ENCODE results near the gene SWT1. TPM values are rescaled to one million over a fixed set of nuclear protein-coding genes. Genes with fewer than 3 reads are reported as not detected.
A peak's percentile ranks its signal among the peaks of the same experiment; 100 is the strongest.

The SWT1 gene
- total RNA-seq, 1 donor from 2014 or later = 13.3 TPM

DNA sequence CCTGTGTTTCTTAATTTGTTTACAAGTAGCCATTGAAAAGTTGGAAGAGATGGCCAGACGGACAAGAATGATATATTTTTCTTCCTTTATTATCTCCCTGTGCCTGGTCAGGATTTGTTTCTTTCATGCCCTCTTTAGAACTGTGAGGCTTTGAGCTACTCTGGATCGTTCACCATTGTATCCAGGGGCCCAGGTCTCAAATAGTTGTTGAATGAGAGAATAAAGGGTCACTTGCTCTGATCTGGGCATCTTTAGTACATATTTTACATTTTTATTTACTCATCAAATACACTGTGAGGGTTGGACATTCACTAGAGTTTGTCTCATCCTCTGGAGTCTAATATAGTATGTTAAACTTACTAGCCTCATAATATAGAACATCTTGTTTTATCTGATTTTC is 111.4 kb downstream of the SWT1 start:
- intact Hi-C loops (cut with DNase I) = no loop called here
- ATAC-seq = no peak
- DNase-seq (ENCODE audit: low spot score) = no peak

GRCh38 chr1:185271921-185272320 is 115.0 kb downstream of the SWT1 start:
- intact Hi-C loops (cut with DNase I) = no loop called here
- no peak for ATAC-seq
- DNase-seq (ENCODE audit: low spot score) = no peak

DNA sequence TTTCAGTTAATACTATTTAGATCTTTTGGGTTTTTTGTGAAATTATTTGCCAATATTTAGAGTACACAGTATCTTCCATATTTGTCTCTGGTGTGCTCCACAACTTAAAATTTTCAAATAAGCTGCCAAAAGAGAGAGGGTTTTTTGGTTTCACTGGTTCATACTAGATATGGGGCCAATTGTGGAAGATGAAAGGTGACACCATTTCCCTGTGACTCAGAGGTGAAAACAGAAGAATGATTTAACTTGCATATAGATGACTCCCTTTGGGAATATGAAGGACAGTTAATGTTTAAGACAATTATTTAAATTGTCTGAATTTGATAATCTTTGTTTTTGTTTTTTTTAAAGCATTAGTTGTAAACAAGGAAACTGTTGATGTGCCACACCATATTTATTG is 122.6 kb downstream of the SWT1 start:
- intact Hi-C loops (cut with DNase I) = no loop called here
- ATAC-seq = no peak
- no peak for DNase-seq (ENCODE audit: low spot score)

- ATAC-seq (no peak), DNase-seq (ENCODE audit: low spot score) (no peak)
- intact Hi-C loops (cut with DNase I) = no loop called here
Measured at GRCh38 chr1:185280589-185280988, 123.6 kb downstream of the SWT1 start.

DNA sequence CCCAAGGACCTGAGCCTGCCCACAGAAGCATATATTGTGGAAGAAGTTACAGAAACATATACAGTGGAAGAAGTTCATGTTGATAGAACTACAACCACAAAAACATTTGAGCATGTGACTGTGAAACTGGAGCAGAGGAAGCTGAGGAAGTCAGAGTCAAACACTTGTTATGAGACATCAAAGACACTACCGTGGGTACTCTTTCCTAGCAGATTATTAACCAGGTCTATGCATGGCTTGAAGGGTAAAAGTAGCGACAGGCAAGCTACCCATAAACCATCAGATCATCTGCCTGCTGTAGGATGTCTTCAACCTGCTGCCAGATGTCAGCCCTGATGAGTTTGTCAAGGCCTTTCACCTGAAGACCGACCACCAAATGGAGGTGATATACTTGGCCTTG is 124.3 kb downstream of the SWT1 start:
- DNase-seq (ENCODE audit: low spot score) (no peak), ATAC-seq (no peak)
- intact Hi-C loops (cut with DNase I) = no loop called here

DNA sequence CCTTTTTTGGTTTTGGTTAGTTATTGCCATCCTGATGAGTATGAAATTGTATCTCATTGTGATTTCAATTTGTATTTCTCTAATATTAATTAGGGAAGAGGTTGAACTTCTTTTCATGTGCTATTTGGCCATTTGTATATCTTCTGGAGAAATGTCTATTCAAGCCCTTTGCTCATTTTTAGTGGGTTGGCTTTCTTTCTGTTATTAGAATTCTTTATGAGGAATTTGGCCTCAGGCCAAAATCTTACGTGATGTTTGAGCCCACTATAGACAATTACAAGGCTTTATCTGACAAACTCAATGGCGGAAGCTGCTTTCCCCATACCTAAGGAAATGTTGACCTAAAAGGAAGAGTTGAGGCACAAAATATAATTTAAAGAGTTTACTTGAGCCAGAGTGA is 127.1 kb downstream of the SWT1 start:
- DNase-seq (ENCODE audit: low spot score) = no peak
- intact Hi-C loops (cut with DNase I) = no loop called here
- no peak for ATAC-seq

DNA sequence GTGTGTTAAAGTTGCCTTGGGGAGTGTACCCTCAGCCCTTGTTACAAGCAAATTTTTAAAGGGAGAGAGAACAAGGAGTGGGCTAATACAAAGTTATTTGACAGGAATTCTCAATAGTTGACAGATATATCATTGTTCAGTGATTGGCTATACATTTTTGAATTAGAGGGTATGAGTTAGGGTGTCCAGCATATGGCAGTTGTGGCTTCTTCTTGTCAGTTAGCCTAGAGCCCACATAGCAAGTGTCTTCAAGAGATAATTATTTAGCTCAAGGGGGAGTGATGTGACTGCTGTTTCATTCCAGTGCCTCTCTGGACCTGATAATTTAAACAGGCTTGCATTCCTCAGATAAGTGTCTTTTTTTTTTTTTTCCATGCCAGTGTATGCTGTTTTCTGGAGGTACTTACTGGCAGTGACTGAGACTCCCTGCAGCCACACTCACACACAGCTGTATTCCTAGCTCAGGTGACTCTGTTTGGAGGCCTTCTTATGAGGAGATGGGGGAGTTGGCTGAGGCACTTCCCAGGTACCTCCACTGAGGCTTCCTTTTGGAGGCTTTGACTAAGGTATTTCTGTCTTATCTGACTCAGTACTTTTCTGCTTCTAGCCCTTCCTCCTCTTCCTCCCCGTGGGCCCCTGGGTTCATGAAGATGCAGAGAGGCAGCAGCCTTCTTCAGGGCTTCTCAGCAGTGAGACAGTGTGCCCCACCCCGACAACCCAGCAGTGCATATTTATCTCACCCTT is 127.7 kb downstream of the SWT1 start:
- intact Hi-C loops (cut with DNase I) = no loop called here
- ATAC-seq (no peak), DNase-seq (ENCODE audit: low spot score) (no peak)

- intact Hi-C loops (cut with DNase I) = no loop called here
- DNase-seq (ENCODE audit: low spot score) (no peak), ATAC-seq (no peak)
Measured at GRCh38 chr1:185287451-185287850, 130.5 kb downstream of the SWT1 start.

GRCh38 chr1:185288435-185288834 is 131.5 kb downstream of the SWT1 start:
- intact Hi-C loops (cut with DNase I) = no loop called here
- DNase-seq (ENCODE audit: low spot score) (no peak), ATAC-seq (no peak)

DNA sequence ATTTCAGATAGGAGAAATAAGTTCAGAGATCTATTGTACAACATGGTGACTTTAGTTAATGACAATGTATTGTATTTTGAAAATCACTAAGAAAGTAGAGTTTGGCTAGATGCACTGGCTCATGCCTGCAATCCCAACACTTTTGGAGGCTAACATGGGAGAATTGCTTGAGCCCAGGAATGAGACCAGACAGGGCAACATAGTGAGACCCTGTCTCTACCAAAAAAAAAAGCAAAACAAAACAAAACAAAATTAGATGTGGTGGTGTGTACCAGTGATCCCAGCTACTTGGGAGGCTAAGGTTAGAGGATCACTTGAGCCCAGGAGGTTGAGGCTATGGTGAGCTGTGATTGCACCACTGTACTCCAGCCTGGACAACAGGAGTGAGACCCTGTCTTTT is 132.9 kb downstream of the SWT1 start:
- no peak for ATAC-seq
- no peak for DNase-seq (ENCODE audit: low spot score)
- intact Hi-C loops (cut with DNase I) = no loop called here

DNA sequence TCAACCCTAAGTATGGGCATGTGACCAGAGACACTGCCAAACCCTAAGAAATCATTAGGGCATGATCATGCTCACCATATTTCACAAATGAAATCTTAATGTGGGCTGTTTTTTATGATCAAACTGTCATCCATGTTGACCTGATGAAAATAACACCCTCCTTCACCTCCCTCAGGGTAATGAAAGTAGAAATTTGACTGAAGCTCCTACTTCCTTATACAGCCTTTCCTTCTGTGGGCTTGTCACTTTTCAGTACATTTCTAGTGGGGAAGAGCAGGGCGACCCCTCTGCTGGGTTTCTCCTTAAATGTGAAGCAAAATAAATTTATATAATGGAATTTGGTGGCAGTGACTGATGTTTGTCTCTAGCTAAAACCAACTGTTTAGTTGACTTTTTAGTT is 134.2 kb downstream of the SWT1 start:
- intact Hi-C loops (cut with DNase I) = no loop called here
- no peak for ATAC-seq

DNA sequence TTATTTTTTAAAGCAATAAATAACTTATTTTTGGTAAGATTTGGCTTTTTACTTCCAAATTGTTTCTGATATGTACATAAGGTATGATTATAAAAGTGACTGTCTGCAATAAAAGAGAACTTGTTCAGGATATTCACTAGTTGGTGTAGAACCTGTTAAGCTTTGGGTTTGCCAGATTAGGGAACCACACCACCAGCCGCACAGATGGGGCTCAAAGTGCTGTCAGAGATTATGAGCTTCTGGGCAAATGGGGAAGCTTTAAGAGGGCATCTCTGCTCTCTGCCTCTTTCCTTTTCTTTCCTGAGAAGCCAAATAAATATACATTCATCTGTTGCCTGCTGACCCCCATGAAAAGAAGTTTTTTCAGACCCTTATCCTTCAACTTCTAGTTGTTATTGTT is 134.7 kb downstream of the SWT1 start:
- ATAC-seq = no peak
- intact Hi-C loops (cut with DNase I) = no loop called here
- no peak for DNase-seq (ENCODE audit: low spot score)

More for the DNA sequence above, 134.2 kb downstream of the SWT1 start:
- no peak for DNase-seq (ENCODE audit: low spot score)

DNA sequence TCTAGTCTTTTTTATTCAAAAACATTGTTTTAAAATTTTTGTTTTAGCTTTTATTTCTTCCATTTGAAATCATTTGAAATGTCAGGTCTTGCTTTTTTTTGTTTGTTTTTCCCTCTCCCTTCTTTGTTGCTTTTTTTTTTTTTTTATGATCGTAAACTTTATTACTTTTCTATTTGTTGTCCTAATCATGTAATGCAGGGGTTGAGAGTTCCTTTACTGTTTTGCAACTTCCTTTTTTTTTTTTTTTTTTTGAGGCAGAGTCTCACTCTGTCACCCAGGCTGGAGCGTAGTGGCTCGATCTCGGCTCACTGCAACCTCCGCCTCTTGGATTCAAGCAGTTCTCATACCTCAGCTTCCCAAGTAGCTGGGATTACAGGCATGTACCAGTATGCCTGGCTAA is 135.3 kb downstream of the SWT1 start:
- intact Hi-C loops (cut with DNase I) = no loop called here
- ATAC-seq (peak; percentile 83), DNase-seq (ENCODE audit: low spot score) (no peak)

DNA sequence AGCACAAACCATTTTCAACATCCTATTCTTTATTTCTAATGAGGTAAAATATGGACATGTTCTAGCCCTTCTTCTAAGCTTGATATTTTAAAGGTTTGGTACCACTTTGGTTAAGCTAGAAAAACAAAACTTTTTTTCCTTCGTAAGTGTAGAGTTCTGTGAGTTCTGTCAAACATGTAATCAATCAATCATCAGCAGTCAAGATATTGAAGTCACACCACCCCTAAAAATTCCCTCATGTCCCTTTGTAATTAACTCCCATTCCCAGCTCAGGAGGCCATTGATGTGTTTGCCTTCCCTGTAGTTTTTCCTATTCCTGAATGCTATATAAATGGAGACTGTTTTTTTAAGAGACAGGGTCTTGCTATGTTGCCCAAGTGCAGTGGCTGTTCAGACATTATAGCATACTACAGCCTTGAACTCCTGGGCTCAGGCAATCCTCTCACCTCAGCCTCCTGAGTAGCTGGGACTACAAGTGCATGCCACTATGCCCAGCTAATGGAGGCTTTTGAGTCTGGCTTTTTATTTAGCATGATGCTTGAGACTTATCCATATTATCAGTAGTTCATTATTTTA is 137.1 kb downstream of the SWT1 start:
- intact Hi-C loops (cut with DNase I) = no loop called here
- DNase-seq (ENCODE audit: low spot score) (no peak), ATAC-seq (no peak)

DNA sequence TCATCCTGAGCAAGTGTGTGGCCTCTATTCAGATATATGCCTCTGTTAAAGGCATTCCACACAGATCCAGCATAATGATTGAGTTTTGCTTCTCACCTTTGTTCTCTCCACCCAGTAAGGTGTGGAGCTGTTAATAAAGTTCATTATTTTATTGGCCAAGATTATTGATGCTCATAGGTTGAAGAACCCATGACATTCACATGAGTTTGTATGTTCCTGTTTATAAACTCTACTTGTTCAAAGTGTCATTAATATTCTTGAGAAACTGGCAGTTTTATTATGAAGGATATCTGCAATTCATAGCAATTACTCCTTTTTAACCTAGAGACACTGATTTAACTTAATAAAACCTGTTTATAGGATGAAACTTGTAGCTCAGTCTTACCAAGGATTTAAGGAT is 138.1 kb downstream of the SWT1 start:
- no peak for DNase-seq (ENCODE audit: low spot score)
- ATAC-seq = no peak
- intact Hi-C loops (cut with DNase I) = no loop called here

DNA sequence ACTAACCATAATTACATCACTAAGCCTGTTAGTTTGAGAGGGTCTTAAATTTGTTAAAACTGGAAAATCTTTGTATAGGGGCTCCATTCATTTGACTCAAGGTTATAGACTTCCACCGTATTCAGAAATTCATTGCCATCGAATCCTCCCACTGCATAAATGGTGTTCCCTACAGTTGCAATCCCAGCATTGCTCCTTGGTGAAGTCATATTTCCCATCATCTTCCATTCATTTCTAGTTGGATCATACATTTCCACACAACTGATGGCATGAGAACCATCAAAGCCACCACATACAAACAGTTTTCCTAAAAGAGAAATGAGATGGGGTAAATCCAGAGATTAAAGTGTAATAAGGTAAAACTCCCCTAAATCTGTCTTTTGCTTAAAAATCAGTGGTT is 141.0 kb downstream of the SWT1 start:
- DNase-seq (ENCODE audit: low spot score) (no peak), ATAC-seq (no peak)
- intact Hi-C loops (cut with DNase I) = no loop called here

DNA sequence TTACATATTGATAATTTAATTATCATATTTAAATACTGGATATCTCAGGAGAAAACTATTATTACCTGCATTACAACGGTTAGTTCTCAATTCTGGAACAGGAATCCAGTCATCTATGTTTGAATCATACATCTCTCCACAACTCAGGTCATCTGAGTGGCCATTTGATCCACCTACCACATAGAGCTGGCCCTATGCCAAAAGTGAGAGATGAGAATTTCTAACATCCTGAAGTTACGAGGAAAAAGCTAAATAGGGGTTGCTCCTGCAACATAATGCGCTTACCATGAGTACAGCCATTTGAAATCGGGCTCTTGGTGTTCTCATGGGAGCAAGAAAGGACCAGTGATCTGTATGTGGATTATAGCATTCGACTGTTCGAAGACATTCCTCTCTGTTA is 143.2 kb downstream of the SWT1 start:
- DNase-seq (ENCODE audit: low spot score) = no peak
- intact Hi-C loops (cut with DNase I) = loop anchor here (5.0 kb wide), 1 partner anchor 262 kb away; no protein-coding TSS in a partner anchor
- no peak for ATAC-seq

GRCh38 chr1:185305419-185305818 is 148.5 kb downstream of the SWT1 start:
- DNase-seq (ENCODE audit: low spot score) = no peak
- intact Hi-C loops (cut with DNase I) = no loop called here
- ATAC-seq = no peak

GRCh38 chr1:185308126-185308525 is 151.2 kb downstream of the SWT1 start:
- DNase-seq (ENCODE audit: low spot score) (no peak), ATAC-seq (no peak)
- intact Hi-C loops (cut with DNase I) = no loop called here

DNA sequence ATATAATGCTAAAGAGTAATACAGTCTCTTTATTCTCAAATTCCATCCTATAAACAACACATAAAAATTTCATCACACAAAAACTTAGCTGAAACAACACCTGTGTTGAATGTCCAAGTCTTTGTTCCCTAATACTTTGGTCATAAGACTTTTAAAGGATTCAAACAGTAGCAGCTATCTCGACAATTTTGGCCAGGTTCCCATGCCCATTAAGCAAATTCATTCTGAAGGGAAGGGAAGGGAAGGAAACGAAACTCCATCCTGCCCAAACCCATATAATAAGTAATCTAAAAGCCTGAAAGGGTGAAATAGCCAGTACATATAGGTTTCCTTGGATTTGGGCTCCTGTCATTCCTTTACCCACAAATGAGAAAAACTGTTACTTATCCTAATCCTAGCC is 152.6 kb downstream of the SWT1 start:
- ATAC-seq (no peak), DNase-seq (ENCODE audit: low spot score) (no peak)
- intact Hi-C loops (cut with DNase I) = no loop called here

DNA sequence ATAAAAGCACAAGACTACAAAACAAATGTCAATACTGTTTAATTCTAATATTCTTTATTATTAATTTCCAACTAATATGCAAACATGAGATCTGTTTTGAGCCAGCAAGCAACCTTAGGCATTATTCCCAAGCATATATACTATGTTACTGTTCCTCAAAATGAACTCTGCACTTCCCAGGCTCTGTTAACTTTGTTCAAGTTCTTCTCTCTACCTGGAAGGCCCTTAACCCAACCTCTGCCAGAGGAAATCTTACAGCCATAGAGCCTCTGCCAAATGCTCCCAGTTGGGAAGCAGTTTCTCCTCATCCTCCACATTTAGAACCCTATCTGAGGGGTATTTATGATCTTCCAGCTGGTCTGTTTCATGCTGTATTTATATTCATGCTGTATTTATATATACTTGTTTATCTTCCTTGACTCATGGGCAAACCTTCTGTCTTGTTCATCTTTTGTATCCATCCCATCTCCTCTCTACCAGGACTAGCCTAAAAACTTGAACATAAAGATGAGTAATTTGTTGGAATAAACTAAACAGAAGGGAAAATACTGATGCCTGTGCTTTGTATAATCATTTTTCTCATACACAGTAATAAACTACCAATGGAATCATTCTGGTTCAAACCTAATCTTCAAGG is 154.7 kb downstream of the SWT1 start:
- DNase-seq (ENCODE audit: low spot score) (no peak), ATAC-seq (no peak)
- intact Hi-C loops (cut with DNase I) = no loop called here

All from sciatic nerve (tissue), 2 donors.